T-helper 17 cell (primary cell): Measurements from ENCODE around the gene ABCB4. TPM values are rescaled to one million over a fixed set of nuclear protein-coding genes. Genes with fewer than 3 reads are reported as not detected.

Source experiments
- total RNA-seq, 4 donors: library from RNA in 2 of 4; stranded (reverse) in 2 of 4; gene quantifications; one replicate each; pipeline ENCODE4 v1.2.3 and lab custom pipeline; 2022 to 2026

The ABCB4 gene
- total RNA-seq, 2 donors from 2014 or later: 0.23 to 0.87 TPM

Other genes with a start within 250 kb of the ABCB4 start
- gene CROT, start 130.0 kb downstream of the ABCB4 start, total RNA-seq: 10 to 100 TPM in 1 of 2 donors, 1 to 10 TPM in 1; 9.3 to 14.8 TPM
- 10 to 100 TPM; 26.1 to 32.5 TPM for gene ABCB1, start 125.2 kb upstream of the ABCB4 start, total RNA-seq
- under 1 TPM; 0.26 to 0.37 TPM for gene RUNDC3B, start 152.7 kb upstream of the ABCB4 start, total RNA-seq